Measurements from ENCODE around the gene RXRB.

Gene RXRB

GRCh38 chr6:33192671-33193602 lies 7.5 kb downstream of the RXRB start:
- Histone ChIP-seq H3K27ac (no peak overlapping the region), H3K4me3 (ENCODE audit: low read depth in 1 of 2, low read length in 1 of 2) (no peak overlapping the region)
- no peak for TF ChIP-seq CTCF (IDR thresholded peaks at IDR 0.05)

GRCh38 chr6:33192105-33192646 lies 8.3 kb downstream of the RXRB start, which contains the start of gene COL11A2:
Gene COL11A2, minus strand, starts transcription at chr6:33192467. Its CDS starts 227 bp downstream, at chr6:33192240.
- no peak for TF ChIP-seq CTCF (IDR thresholded peaks at IDR 0.05)

More at GRCh38 chr6:33192671-33193602, 7.5 kb downstream of the RXRB start:
- H3K36me3 ChIP-seq: peaks cover 43% of the 10 kb centered on the region
- peaks cover 9 to 14% of the 10 kb centered on the region in 2 experiments for H3K4me1 ChIP-seq (ENCODE audit: control insufficient read depth in 1 of 2, insufficient read depth in 1 of 2, low read depth in 1 of 2, low read length in 1 of 2)
- peaks cover 65% of the 10 kb centered on the region for H3K27me3 ChIP-seq
- H3K9me3 ChIP-seq: no peaks in the 10 kb centered on the region

GRCh38 chr6:33191383-33192104 lies 8.9 kb downstream of the RXRB start:
- H3K4me3 ChIP-seq (ENCODE audit: low read depth in 1 of 2, low read length in 1 of 2): no peak overlapping the region
- no peak overlapping the region for H3K27ac ChIP-seq
- H3K27me3 ChIP-seq: peaks cover 79% of the 10 kb centered on the region
- no peak for TF ChIP-seq CTCF (IDR thresholded peaks at IDR 0.05)
- H3K36me3 ChIP-seq: peaks cover 30% of the 10 kb centered on the region
- H3K9me3 ChIP-seq: no peaks in the 10 kb centered on the region
- H3K4me1 ChIP-seq (ENCODE audit: control insufficient read depth in 1 of 2, insufficient read depth in 1 of 2, low read depth in 1 of 2, low read length in 1 of 2): peaks cover 3 to 14% of the 10 kb centered on the region in 2 experiments

More at GRCh38 chr6:33192105-33192646, 8.3 kb downstream of the RXRB start, which contains the start of gene COL11A2:
- H3K36me3 ChIP-seq: peaks cover 36% of the 10 kb centered on the region
- H3K4me1 ChIP-seq (ENCODE audit: control insufficient read depth in 1 of 2, insufficient read depth in 1 of 2, low read depth in 1 of 2, low read length in 1 of 2): peaks cover 4 to 14% of the 10 kb centered on the region in 2 experiments
- no peak within 1 kb of the TSS for H3K27ac ChIP-seq
- H3K27me3 ChIP-seq: peaks cover 73% of the 10 kb centered on the region
- H3K9me3 ChIP-seq: no peaks in the 10 kb centered on the region
- H3K4me3 ChIP-seq (ENCODE audit: low read depth in 1 of 2, low read length in 1 of 2): no peak within 1 kb of the TSS

- no peak overlapping the region for H3K4me3 ChIP-seq (ENCODE audit: low read depth in 1 of 2, low read length in 1 of 2)
- H3K36me3 ChIP-seq: peaks cover 20% of the 10 kb centered on the region
- H3K9me3 ChIP-seq: no peaks in the 10 kb centered on the region
- no peak overlapping the region for H3K27ac ChIP-seq
- H3K4me1 ChIP-seq (ENCODE audit: control insufficient read depth in 1 of 2, insufficient read depth in 1 of 2, low read depth in 1 of 2, low read length in 1 of 2): peaks cover 3 to 14% of the 10 kb centered on the region in 2 experiments
- no peak for TF ChIP-seq CTCF (IDR thresholded peaks at IDR 0.05)
- peaks cover 89% of the 10 kb centered on the region for H3K27me3 ChIP-seq
These were observed 9.9 kb downstream of the RXRB start for GRCh38 chr6:33190504-33191107.

Measured in neutrophil (primary cell).